HG02938 (cell line): ENCODE data around the gene CHST8.
"Not testable (repeated sequence)": the region's sequence is repeated elsewhere in the genome, so short reads cannot be mapped to it uniquely, and the experiment has no call there.

ENCODE experiments used
- ATAC-seq: cut with Tn5 transposase; IDR thresholded peaks from one replicate; pipeline ENCODE4 v1.9.1; 2021; ENCODE audit warnings: mild to moderate bottlenecking, moderate library complexity; ENCODE audit not compliant: unreplicated experiment

CHST8 gene

GRCh38 chr19:33616857-33617256, 4.9 kb upstream of the CHST8 start:
- no peak for ATAC-seq

GRCh38 chr19:33618363-33618762, 3.4 kb upstream of the CHST8 start:
- ATAC-seq, result not testable (repeated sequence)

- ATAC-seq, result no peak
These were observed 2.9 kb upstream of the CHST8 start for GRCh38 chr19:33618884-33619283.

GRCh38 chr19:33620611-33621010, 1.1 kb upstream of the CHST8 start:
- ATAC-seq, result no peak

GRCh38 chr19:33621065-33621785, 528 bp upstream of the CHST8 start:
- no peak for ATAC-seq

- no peak for ATAC-seq
These were observed 704 bp downstream of the CHST8 start for GRCh38 chr19:33622505-33622808.

- no peak for ATAC-seq
These were observed 1.2 kb downstream of the CHST8 start for GRCh38 chr19:33622809-33623511.

- no peak for ATAC-seq
These were observed 2.8 kb downstream of the CHST8 start for GRCh38 chr19:33624586-33624985.

- no peak for ATAC-seq
These were observed 5.8 kb downstream of the CHST8 start for GRCh38 chr19:33627526-33627925.

- no peak for ATAC-seq
These were observed 6.4 kb downstream of the CHST8 start for GRCh38 chr19:33627962-33628839.

GRCh38 chr19:33628921-33629825, 7.4 kb downstream of the CHST8 start:
- ATAC-seq, result no peak

GRCh38 chr19:33629826-33630375, 8.1 kb downstream of the CHST8 start:
- ATAC-seq, result no peak

GRCh38 chr19:33630880-33631608, 9.3 kb downstream of the CHST8 start:
- no peak for ATAC-seq

- ATAC-seq, result no peak
These were observed 9.8 kb downstream of the CHST8 start for GRCh38 chr19:33631609-33631973.

GRCh38 chr19:33634361-33635091, 12.8 kb downstream of the CHST8 start:
- ATAC-seq, result no peak

GRCh38 chr19:33638167-33639034, 16.6 kb downstream of the CHST8 start:
- no peak for ATAC-seq

GRCh38 chr19:33639035-33639681, 17.4 kb downstream of the CHST8 start:
- no peak for ATAC-seq

GRCh38 chr19:33640773-33641172, 19.0 kb downstream of the CHST8 start:
- ATAC-seq, result no peak
